ENCODE results near the gene DNAJC21.
"Not testable (repeated sequence)": the region's sequence is repeated elsewhere in the genome, so short reads cannot be mapped to it uniquely, and the experiment has no call there.

Gene DNAJC21

GRCh38 chr5:34923694-34924461 is 5.5 kb upstream of the DNAJC21 start:
- DNase-seq: no peak

- DNase-seq: no peak
Measured at GRCh38 chr5:34924462-34924765, 4.9 kb upstream of the DNAJC21 start.

DNA sequence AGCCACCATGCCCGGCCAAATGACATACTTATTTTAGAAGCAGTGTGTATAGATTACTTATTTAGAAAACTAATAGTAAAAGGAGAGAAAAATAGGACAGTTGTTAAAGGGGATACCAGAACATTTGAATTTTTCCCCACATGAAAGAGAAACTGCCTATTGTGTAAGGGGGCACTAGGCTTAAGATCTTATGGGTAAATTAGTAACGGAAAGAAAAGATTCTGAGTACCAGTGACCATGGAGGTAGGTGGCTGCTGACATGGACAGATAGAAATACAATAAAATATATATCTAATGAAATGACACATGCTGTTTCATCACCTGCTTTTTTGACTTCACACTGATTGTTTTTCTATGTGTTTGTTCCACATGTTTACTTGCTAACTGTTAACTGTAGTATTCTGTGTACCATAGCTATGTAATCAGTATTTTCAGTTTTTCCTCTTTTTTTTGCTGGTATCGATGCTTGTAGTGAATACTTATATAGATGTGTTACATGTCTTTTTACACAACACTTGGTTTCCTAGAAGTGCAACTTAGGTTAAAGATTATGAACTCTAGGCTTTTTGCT is 3.0 kb upstream of the DNAJC21 start:
- DNase-seq: no peak

GRCh38 chr5:34927785-34928184 is 1.6 kb upstream of the DNAJC21 start:
- DNase-seq: no peak

GRCh38 chr5:34928267-34928666 is 1.1 kb upstream of the DNAJC21 start:
- no peak for DNase-seq

- peak; percentile 76 to 89 (median 87) for DNase-seq
Measured at GRCh38 chr5:34929720-34930461, 532 bp downstream of the DNAJC21 start.

- DNase-seq: peak in 1 of 3 experiments; percentile 23
Measured at GRCh38 chr5:34930462-34930844, 1.1 kb downstream of the DNAJC21 start.

DNA sequence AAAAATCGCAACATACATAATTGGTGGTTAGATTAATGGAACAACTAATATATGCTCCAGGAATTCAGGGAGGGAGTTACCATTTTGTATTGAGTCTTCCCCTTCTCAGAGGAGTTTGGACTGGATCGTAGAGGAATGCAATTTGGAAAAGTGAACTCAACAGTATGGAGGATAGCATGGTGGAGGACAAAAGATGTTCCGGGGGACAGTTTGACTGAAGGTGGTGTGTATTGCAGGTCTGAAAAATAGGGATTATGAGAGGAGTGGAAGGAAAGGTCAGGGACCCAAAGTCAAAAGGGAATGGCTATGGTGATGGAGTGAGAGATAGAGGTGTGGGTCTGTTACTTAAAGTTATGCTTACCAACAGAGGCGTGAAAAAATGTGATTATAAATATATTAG is 1.5 kb downstream of the DNAJC21 start:
- DNase-seq: no peak

- DNase-seq: no peak
Measured at GRCh38 chr5:34932947-34933346, 3.6 kb downstream of the DNAJC21 start.

DNA sequence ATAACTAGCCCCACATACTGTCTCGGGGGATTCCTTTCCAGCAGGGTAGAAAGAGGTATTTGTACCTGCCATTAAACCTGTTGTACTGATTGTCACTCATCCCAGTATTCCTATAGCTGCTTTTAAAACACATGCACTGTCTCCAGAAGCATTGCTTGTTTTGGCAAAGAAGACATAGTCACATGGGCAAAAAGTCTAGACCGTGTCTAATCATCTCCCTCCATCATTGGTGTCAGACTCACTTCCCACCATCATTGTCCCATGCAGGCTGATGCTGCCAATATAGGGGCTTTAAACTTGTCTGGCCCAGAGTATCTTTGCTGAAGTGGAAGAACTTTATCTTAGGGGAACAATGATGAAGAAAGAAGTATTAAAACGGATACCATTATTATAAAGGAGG is 12.6 kb downstream of the DNAJC21 start:
- no peak for DNase-seq

GRCh38 chr5:34944044-34944443 is 14.7 kb downstream of the DNAJC21 start:
- no peak for DNase-seq

- DNase-seq: no peak
Measured at GRCh38 chr5:34944460-34945047, 15.2 kb downstream of the DNAJC21 start.

DNA sequence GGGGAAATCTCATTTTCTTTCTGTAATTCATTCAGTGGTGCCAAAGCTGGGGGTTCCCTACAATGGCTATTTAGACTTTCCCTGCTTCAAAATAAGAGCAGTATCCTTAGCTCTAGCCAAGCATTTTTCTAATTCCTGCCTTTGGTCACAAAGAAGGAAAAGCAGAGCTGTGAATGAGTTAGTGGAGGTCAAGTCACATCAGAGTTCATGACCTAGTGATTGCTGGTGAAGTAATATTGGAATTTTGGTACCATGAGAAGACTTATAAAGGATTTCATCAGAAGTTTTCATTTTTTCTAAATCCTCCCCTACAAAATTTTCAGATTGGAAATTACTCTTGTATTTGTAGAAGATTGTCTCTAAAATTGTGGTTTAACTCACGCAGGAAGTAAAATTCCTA is 28.0 kb downstream of the DNAJC21 start:
- no peak for DNase-seq

DNA sequence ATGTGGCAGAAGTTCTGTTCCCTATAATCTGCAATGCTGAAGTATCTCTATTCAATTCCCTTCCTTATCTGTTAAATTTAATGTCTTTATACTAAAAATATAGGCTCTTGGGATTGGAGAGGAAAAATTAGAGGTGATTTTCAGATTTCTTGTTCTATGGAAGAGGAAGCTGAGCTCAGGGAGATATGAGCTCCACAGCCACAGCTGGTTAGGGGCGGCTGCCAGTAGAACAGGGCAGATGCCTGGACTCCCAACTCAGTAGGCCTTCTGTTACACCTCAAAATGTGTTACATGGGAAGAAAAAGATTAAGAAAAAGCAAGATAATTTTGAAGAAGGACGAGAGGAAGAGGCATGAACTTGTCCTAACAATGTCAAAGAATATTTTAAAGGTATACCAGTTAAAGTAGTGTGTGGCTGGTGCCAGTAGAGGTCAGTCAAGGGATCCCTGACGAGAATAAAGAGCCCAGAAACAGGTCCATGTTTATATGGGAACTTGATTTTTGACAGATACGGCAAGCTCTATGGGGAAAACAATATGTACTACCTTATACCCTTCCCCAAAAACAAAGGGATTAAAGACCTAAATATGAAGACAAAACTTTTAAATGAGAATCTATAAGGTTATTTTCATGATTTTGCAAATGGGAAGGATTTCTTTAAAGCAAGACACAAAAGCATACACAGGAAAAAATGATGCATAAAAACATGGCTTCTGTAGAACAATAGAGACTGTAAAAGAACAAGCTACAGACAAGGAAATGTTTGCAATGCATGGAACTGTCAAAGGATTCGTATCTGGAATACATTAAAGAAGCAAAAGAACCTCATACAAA is 28.7 kb downstream of the DNAJC21 start:
- peak in 2 of 3 experiments; percentile 8 to 37 for DNase-seq

- DNase-seq: no peak
Measured at GRCh38 chr5:34959323-34959722, 30.0 kb downstream of the DNAJC21 start.

DNA sequence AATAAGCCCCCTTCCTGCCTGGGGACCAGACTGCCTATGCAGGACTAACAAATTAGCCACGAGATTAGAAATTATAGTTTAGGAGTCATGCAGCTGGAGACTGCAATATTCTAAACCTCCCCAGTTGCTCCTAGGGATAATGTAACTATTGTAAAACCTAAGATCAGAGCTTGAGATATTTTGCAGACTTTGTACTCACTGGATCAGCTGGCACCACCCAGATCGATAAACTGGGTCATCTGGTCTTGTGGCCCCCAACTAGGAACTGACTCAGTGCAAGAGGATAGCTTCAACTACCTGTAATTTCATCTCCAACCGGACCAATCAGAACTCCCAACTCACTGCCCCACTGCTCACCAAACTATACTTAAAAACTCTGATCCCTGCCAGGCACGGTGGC is 38.2 kb downstream of the DNAJC21 start:
- no peak for DNase-seq

GRCh38 chr5:34968258-34968657 is 38.9 kb downstream of the DNAJC21 start:
- DNase-seq: no peak

DNA sequence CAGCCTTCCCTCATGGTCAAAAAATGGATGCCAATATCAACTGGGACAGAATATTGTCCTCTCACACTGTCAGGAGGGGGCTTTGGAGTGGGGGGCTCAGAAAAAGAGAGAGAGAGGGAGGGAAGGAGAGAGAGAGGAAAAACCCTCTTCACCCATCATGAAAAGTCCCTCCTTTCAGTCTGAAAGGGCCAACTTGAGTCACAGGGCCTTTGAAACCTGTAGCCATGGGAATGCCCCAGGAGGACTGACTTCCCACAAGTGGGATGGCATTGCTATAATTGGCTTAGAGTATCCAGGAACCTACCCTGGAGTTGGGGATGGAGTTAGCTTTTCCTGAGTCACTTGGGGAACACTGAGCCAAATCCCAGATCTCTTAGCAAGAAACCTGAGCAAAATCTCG is 41.2 kb downstream of the DNAJC21 start:
- DNase-seq: no peak

DNA sequence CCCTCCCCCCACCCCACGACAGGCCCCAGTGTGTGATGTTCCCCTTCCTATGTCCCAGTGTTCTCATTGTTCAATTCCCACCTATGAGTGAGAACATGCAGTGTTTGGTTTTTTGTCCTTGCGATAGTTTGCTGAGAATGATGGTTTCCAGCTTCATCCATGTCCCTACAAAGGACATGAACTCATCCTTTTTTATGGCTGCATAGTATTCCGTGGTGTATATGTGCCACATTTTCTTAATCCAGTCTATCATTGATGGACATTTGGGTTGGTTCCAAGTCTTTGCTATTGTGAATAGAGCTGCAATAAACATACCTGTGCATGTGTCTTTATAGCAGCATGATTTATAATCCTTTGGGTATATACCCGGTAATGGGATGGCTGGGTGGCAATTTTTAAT is 42.3 kb downstream of the DNAJC21 start:
- DNase-seq: not testable (repeated sequence)

GRCh38 chr5:34976347-34976746 is 47.0 kb downstream of the DNAJC21 start:
- no peak for DNase-seq

- no peak for DNase-seq
Measured at GRCh38 chr5:34977934-34978613, 48.7 kb downstream of the DNAJC21 start.

GRCh38 chr5:34978681-34979080 is 49.3 kb downstream of the DNAJC21 start:
- no peak for DNase-seq
